NCI-H69 (cell line): ENCODE data around the gene USP25.
"Not testable (repeated sequence)": the region's sequence is repeated elsewhere in the genome, so short reads cannot be mapped to it uniquely, and the experiment has no call there.

ENCODE experiments used
- DNase-seq: peaks from one replicate; lab custom pipeline; 2025; lab: John Stamatoyannopoulos, UW

USP25 gene

GRCh38 chr21:15732290-15732995 lies 2.7 kb downstream of the USP25 start:
- peak; percentile 73 for DNase-seq

- DNase-seq: no peak
These were observed 3.2 kb downstream of the USP25 start for GRCh38 chr21:15732996-15733329.

GRCh38 chr21:15735409-15735808 lies 5.6 kb downstream of the USP25 start:
- peak; percentile 10 for DNase-seq

GRCh38 chr21:15735931-15736330 lies 6.1 kb downstream of the USP25 start:
- not testable (repeated sequence) for DNase-seq

- peak; percentile 10 for DNase-seq
These were observed 9.0 kb downstream of the USP25 start for GRCh38 chr21:15738779-15739178.

- no peak for DNase-seq
These were observed 10.6 kb downstream of the USP25 start for GRCh38 chr21:15740383-15740782.

GRCh38 chr21:15741510-15741909 lies 11.7 kb downstream of the USP25 start:
- no peak for DNase-seq

GRCh38 chr21:15742052-15742670 lies 12.4 kb downstream of the USP25 start:
- no peak for DNase-seq

GRCh38 chr21:15742694-15743093 lies 12.9 kb downstream of the USP25 start:
- no peak for DNase-seq

- DNase-seq: no peak
These were observed 13.8 kb downstream of the USP25 start for GRCh38 chr21:15743593-15743992.

GRCh38 chr21:15744926-15745325 lies 15.1 kb downstream of the USP25 start:
- no peak for DNase-seq

- no peak for DNase-seq
These were observed 18.8 kb downstream of the USP25 start for GRCh38 chr21:15748586-15748985.

GRCh38 chr21:15749082-15749860 lies 19.5 kb downstream of the USP25 start:
- DNase-seq: peak; percentile 67

- peak; percentile 18 for DNase-seq
These were observed 20.0 kb downstream of the USP25 start for GRCh38 chr21:15749861-15750159.

GRCh38 chr21:15751037-15751436 lies 21.3 kb downstream of the USP25 start:
- DNase-seq: no peak

GRCh38 chr21:15751546-15751945 lies 21.8 kb downstream of the USP25 start:
- no peak for DNase-seq

- no peak for DNase-seq
These were observed 23.1 kb downstream of the USP25 start for GRCh38 chr21:15752763-15753407.

- DNase-seq: no peak
These were observed 24.0 kb downstream of the USP25 start for GRCh38 chr21:15753741-15754140.

- DNase-seq: no peak
These were observed 24.9 kb downstream of the USP25 start for GRCh38 chr21:15754640-15755039.

- DNase-seq: no peak
These were observed 25.3 kb downstream of the USP25 start for GRCh38 chr21:15755125-15755524.

GRCh38 chr21:15759469-15759868 lies 29.7 kb downstream of the USP25 start:
- no peak for DNase-seq

GRCh38 chr21:15761507-15762100 lies 31.8 kb downstream of the USP25 start:
- no peak for DNase-seq
